Measurements from ENCODE around the gene FDPS.
A peak's percentile ranks its signal among the peaks of the same experiment; 100 is the strongest.

The FDPS gene

DNA sequence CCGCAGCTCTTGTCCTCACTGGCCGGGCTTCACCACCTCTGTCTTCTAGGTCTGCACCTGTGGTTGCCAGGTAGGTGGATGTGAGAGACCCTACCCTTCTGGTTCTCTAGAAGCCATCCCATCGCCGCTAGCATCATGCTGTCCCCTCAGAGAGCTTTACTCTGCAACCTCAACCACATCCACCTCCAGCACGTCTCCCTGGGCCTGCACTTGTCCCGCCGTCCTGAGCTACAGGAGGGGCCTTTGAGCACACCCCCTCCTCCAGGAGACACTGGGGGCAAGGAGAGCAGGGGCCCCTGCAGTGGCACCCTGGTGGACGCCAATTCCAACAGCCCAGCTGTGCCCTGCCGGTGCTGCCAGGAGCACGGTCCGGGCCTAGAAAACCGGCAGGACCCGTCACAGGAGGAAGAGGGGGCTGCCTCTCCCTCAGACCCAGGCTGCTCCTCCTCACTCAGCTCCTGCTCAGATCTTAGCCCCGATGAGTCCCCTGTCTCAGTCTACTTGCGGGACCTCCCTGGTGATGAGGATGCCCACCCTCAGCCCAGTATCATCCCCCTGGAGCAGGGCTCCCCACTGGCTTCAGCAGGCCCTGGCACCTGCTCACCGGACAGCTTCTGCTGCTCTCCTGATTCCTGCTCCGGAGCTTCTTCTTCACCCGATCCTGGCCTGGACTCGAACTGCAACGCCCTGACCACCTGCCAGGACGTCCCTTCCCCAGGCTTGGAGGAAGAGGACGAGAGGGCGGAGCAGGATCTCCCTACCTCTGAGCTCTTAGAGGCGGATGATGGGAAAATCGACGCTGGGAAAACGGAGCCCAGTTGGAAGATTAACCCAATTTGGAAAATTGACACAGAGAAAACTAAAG, 13.2 kb downstream of the FDPS start:
- TF ChIP-seq CTCF (IDR thresholded peaks at IDR 0.05) = no peak
- no peak overlapping the region for H3K27ac ChIP-seq
- H3K36me3 ChIP-seq = peaks cover 15% of the 10 kb centered on the region
- H3K27me3 ChIP-seq = no peaks in the 10 kb centered on the region
- H3K9me3 ChIP-seq = no peaks in the 10 kb centered on the region
- peaks cover 47 to 58% of the 10 kb centered on the region in 2 experiments for H3K4me1 ChIP-seq (ENCODE audit: control insufficient read depth in 1 of 2, insufficient read depth in 1 of 2, low read depth in 1 of 2, low read length in 1 of 2)
- H3K4me3 ChIP-seq (ENCODE audit: low read depth in 1 of 2, low read length in 1 of 2) = peak overlapping the region; percentile 77 to 100

GRCh38 chr1:155322571-155322952, 13.9 kb downstream of the FDPS start:
- Histone ChIP-seq H3K4me3 (ENCODE audit: low read depth in 1 of 2, low read length in 1 of 2) (peak overlapping the region; percentile 77 to 100), H3K27me3 (no peaks in the 10 kb centered on the region), H3K4me1 (ENCODE audit: control insufficient read depth in 1 of 2, insufficient read depth in 1 of 2, low read depth in 1 of 2, low read length in 1 of 2) (peaks cover 47 to 58% of the 10 kb centered on the region in 2 experiments), H3K9me3 (no peaks in the 10 kb centered on the region), H3K27ac (peak overlapping the region; percentile 90), H3K36me3 (peaks cover 15% of the 10 kb centered on the region)
- no peak for TF ChIP-seq CTCF (IDR thresholded peaks at IDR 0.05)

DNA sequence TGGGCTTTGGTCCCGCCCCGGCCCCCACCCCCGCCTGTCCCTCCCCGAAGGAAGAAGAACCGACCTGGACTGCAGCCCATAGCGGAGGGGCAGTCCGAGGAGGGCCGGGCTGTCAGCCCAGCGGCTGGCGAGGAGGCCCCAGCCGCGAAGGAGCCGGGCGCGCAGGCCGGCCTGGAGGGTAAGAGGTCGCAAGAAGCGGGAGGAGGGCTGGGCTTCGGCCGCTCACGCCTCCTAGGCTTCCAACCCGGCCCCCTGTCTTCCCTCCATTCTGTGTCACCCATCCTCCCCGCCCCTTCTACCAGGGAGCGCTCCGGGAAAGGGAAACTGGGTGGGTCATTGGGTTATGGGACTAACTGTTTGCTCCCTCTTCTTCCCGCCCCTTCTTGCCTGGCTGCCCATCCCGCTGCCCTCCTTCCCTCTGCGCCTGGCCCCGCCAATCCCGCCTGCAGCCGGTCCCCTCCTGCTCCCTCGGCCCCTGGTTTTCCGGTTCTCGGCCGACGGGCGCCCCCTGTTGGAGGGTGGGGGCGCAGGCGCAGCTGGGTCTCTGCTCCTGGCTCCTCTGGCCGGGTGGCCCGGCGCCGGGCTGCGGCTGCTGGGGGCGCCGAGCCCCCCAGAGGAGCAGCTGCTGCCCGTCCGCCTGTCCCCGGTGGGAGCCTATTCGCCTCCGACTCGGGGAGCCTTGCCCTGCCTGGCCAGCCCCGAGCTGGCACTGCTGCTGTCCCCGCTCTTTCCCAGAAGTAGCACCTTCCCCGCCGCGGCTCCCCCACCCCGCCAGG, 14.5 kb downstream of the FDPS start:
- Histone ChIP-seq H3K9me3 (no peaks in the 10 kb centered on the region), H3K4me1 (ENCODE audit: control insufficient read depth in 1 of 2, insufficient read depth in 1 of 2, low read depth in 1 of 2, low read length in 1 of 2) (peaks cover 47 to 58% of the 10 kb centered on the region in 2 experiments), H3K27ac (peak overlapping the region; percentile 90), H3K36me3 (peaks cover 12% of the 10 kb centered on the region), H3K4me3 (ENCODE audit: low read depth in 1 of 2, low read length in 1 of 2) (peak overlapping the region; percentile 77 to 100), H3K27me3 (no peaks in the 10 kb centered on the region)
- peak; percentile 95 for TF ChIP-seq CTCF (IDR thresholded peaks at IDR 0.05)

DNA sequence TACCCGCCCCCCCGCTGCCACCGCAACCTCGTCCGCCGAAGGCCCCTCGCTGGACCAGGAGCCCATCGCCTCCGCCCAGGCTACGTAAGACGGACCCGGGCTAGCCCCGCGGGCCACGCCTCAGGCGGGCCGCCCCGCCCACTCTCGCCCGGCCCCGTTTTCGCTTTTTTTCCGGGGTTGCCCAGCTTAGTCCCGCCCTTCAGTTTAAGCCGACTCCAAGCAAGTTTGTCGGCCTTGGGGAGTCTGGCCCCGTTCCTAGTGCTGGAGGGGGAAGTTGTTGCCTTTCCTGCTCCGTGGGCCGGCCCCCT, 15.0 kb downstream of the FDPS start:
- peak overlapping the region; percentile 90 for H3K27ac ChIP-seq
- H3K27me3 ChIP-seq = no peaks in the 10 kb centered on the region
- no peaks in the 10 kb centered on the region for H3K9me3 ChIP-seq
- peak overlapping the region; percentile 77 to 100 for H3K4me3 ChIP-seq (ENCODE audit: low read depth in 1 of 2, low read length in 1 of 2)
- H3K36me3 ChIP-seq = peaks cover 7% of the 10 kb centered on the region
- TF ChIP-seq CTCF (IDR thresholded peaks at IDR 0.05) = no peak
- H3K4me1 ChIP-seq (ENCODE audit: control insufficient read depth in 1 of 2, insufficient read depth in 1 of 2, low read depth in 1 of 2, low read length in 1 of 2) = peaks cover 47 to 58% of the 10 kb centered on the region in 2 experiments

GRCh38 chr1:155324037-155324716, 15.5 kb downstream of the FDPS start:
- Histone ChIP-seq H3K4me3 (ENCODE audit: low read depth in 1 of 2, low read length in 1 of 2) (peak overlapping the region; percentile 77 to 100), H3K36me3 (peaks cover 3% of the 10 kb centered on the region), H3K27me3 (no peaks in the 10 kb centered on the region), H3K27ac (peak overlapping the region; percentile 90), H3K4me1 (ENCODE audit: control insufficient read depth in 1 of 2, insufficient read depth in 1 of 2, low read depth in 1 of 2, low read length in 1 of 2) (peaks cover 46 to 56% of the 10 kb centered on the region in 2 experiments), H3K9me3 (no peaks in the 10 kb centered on the region)
- peak; percentile 46 for TF ChIP-seq CTCF (IDR thresholded peaks at IDR 0.05)

All from neutrophil (primary cell).